ENCODE measurements around the gene ARPC5L. TPM values are rescaled to one million over a fixed set of nuclear protein-coding genes. Genes with fewer than 3 reads are reported as not detected.

Gene ARPC5L
- total RNA-seq, 1 donor from 2014 or later: 22.5 TPM

DNA sequence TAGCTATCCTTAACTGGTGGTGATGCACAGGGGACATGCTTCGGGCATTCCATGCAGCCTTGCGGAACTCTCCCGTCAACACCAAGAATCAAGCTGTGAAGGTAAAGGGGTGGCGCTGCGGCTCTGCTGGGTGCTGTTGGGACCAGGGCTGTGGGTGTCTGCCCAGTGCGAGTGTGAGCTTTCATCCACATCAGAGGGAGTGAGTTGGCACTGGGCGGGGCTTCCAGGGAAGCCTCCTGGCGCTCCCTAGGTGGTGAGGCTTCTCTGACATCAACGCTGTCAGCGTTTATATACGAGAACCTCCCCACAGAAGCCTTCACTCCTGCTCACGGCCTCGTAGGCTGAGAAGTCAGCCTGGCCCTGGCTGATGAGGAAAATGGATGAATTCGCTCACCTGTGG is 11.7 kb downstream of the ARPC5L start:
- Mint-ChIP-seq H3K36me3 (ENCODE audit: unreplicated experiment) (peaks cover 16% of the 10 kb centered on the region), H3K4me1 (ENCODE audit: unreplicated experiment) (peaks cover 21% of the 10 kb centered on the region), H3K27ac (ENCODE audit: unreplicated experiment) (no peak overlapping the region)

DNA sequence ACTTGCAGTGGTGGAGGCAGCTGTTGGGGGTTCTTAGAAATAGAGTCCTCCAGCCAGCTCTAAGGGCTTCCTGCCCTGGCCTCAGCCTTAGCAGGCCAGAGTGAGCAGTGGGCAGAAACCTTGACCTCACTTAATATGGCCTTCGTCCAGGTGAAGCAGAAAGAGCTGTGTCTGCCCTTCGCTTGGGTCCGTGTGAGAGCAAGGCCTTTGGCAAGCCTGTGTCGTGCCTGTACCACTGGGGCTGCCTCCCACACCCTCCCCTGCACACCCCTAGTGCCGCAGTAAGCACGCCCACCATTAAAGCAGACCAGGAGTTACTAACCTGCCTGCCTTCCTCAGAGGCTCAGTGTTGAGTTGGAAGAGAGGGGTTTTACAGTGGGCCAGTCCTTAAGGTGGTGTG is 13.6 kb downstream of the ARPC5L start:
- H3K4me1 Mint-ChIP-seq (ENCODE audit: unreplicated experiment): peaks cover 14% of the 10 kb centered on the region
- peaks cover 24% of the 10 kb centered on the region for H3K36me3 Mint-ChIP-seq (ENCODE audit: unreplicated experiment)
- no peak for TF ChIP-seq CTCF (IDR thresholded peaks at IDR 0.05)
- no peak for DNase-seq (ENCODE audit: extremely low spot score, unreplicated experiment)
- H3K4me3 Mint-ChIP-seq (ENCODE audit: unreplicated experiment): no peak overlapping the region
- H3K27me3 Mint-ChIP-seq (ENCODE audit: unreplicated experiment): no peaks in the 10 kb centered on the region
- no peak overlapping the region for H3K27ac Mint-ChIP-seq (ENCODE audit: unreplicated experiment)
- H3K9me3 Mint-ChIP-seq (ENCODE audit: unreplicated experiment): no peaks in the 10 kb centered on the region

More for the DNA sequence above, 11.7 kb downstream of the ARPC5L start:
- no peak for DNase-seq (ENCODE audit: extremely low spot score, unreplicated experiment)
- no peak overlapping the region for H3K4me3 Mint-ChIP-seq (ENCODE audit: unreplicated experiment)
- H3K27me3 Mint-ChIP-seq (ENCODE audit: unreplicated experiment): no peaks in the 10 kb centered on the region
- no peak for TF ChIP-seq CTCF (IDR thresholded peaks at IDR 0.05)
- no peaks in the 10 kb centered on the region for H3K9me3 Mint-ChIP-seq (ENCODE audit: unreplicated experiment)

DNA sequence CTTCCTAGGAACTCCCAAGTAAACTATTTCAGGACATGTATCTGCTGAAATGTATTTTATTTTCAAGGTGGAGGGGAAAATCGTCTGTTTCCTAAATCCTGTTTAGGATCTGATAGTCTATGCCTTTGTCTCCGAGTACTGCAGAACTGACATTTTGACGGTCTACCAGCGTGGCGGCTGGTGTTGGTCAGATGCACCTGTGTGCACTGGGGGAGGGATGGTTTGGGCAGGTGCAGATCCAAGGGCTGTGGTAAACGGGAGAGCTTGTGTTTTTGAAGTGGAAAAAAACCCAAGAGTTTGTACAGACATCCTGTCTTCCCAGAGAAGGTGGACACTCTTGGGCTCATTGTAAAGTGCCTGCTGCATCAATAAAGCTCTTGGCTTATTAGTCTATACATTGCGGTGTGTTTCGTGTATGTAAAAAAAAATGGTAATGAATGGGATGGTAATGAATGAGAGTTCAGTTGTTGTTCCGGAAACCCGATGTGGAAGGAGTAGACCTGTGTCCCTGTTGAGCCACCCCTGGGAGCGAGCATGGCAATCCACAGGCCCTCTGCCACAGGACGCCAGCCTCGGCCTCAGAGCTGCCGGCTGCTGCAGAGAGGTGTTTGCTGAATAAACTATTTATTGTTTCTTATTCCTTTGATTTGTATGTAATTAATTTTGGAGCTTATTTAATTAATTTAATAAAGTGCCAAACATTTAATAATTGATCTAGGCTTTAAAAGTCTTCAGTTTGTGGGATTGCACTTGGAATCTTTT is 15.3 kb downstream of the ARPC5L start:
- Mint-ChIP-seq H3K9me3 (ENCODE audit: unreplicated experiment) (no peaks in the 10 kb centered on the region), H3K27ac (ENCODE audit: unreplicated experiment) (no peak overlapping the region), H3K4me3 (ENCODE audit: unreplicated experiment) (no peak overlapping the region), H3K4me1 (ENCODE audit: unreplicated experiment) (no peaks in the 10 kb centered on the region), H3K27me3 (ENCODE audit: unreplicated experiment) (no peaks in the 10 kb centered on the region), H3K36me3 (ENCODE audit: unreplicated experiment) (peaks cover 21% of the 10 kb centered on the region)
- TF ChIP-seq CTCF (IDR thresholded peaks at IDR 0.05): no peak
- DNase-seq (ENCODE audit: extremely low spot score, unreplicated experiment): no peak

DNA sequence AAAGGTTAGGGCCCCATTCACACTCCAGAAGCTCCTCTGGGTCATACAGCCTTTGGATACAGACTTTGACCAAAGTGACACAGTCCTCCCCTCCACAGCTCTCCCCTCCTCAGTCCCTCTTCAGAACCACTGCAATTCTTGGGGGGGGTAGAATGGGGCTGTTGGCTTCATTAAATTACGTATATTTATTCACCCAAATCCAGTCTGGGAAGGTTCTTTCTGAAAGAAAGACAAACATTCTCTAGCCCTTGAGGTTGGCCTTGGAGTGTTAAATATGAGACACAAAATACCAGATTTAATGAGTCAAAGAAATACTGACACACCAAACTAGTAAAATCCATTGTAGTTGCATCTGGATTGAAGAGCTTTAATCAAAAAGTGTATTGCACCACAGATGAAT is 16.1 kb downstream of the ARPC5L start:
- DNase-seq (ENCODE audit: extremely low spot score, unreplicated experiment): no peak
- H3K27ac Mint-ChIP-seq (ENCODE audit: unreplicated experiment): no peak overlapping the region
- no peak for TF ChIP-seq CTCF (IDR thresholded peaks at IDR 0.05)
- H3K27me3 Mint-ChIP-seq (ENCODE audit: unreplicated experiment): no peaks in the 10 kb centered on the region
- H3K4me3 Mint-ChIP-seq (ENCODE audit: unreplicated experiment): no peak overlapping the region
- H3K36me3 Mint-ChIP-seq (ENCODE audit: unreplicated experiment): peaks cover 21% of the 10 kb centered on the region
- no peaks in the 10 kb centered on the region for H3K4me1 Mint-ChIP-seq (ENCODE audit: unreplicated experiment)
- H3K9me3 Mint-ChIP-seq (ENCODE audit: unreplicated experiment): no peaks in the 10 kb centered on the region

- TF ChIP-seq CTCF (IDR thresholded peaks at IDR 0.05): no peak
- Mint-ChIP-seq H3K4me3 (ENCODE audit: unreplicated experiment) (no peak overlapping the region), H3K27me3 (ENCODE audit: unreplicated experiment) (no peaks in the 10 kb centered on the region), H3K36me3 (ENCODE audit: unreplicated experiment) (peaks cover 21% of the 10 kb centered on the region), H3K4me1 (ENCODE audit: unreplicated experiment) (no peaks in the 10 kb centered on the region), H3K9me3 (ENCODE audit: unreplicated experiment) (no peaks in the 10 kb centered on the region), H3K27ac (ENCODE audit: unreplicated experiment) (no peak overlapping the region)
- no peak for DNase-seq (ENCODE audit: extremely low spot score, unreplicated experiment)
These were observed 16.6 kb downstream of the ARPC5L start for GRCh38 chr9:124878518-124878917.
